Upper lobe of left lung (tissue), 4 donors: ENCODE measurements around the gene OGDHL.

Experiments used
- POLR2AphosphoS5 ChIP-seq, 2 donors: sonication (generic); formaldehyde crosslinking; IDR thresholded peaks; one replicate each; pipeline ENCODE4 v1.5.1; 2017; ENCODE audit warnings: antibody characterized with exemption in 2 of 2
- TF ChIP-seq, protein P1 (sequence below), 6 experiments: fragments of 450-650 bp in 4 of 6; fragments of 200-600 bp in 2 of 6; sonication (generic) in 2 of 6; IDR thresholded peaks; one replicate each; pipeline ENCODE4 v1.5.1; 2016 to 2019; ENCODE audit warnings: antibody characterized with exemption in 6 of 6

GRCh38 chr10:49776851-49777250 is 14.7 kb upstream of the OGDHL start:
- TF ChIP-seq, protein P1, sequence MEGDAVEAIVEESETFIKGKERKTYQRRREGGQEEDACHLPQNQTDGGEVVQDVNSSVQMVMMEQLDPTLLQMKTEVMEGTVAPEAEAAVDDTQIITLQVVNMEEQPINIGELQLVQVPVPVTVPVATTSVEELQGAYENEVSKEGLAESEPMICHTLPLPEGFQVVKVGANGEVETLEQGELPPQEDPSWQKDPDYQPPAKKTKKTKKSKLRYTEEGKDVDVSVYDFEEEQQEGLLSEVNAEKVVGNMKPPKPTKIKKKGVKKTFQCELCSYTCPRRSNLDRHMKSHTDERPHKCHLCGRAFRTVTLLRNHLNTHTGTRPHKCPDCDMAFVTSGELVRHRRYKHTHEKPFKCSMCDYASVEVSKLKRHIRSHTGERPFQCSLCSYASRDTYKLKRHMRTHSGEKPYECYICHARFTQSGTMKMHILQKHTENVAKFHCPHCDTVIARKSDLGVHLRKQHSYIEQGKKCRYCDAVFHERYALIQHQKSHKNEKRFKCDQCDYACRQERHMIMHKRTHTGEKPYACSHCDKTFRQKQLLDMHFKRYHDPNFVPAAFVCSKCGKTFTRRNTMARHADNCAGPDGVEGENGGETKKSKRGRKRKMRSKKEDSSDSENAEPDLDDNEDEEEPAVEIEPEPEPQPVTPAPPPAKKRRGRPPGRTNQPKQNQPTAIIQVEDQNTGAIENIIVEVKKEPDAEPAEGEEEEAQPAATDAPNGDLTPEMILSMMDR (IDR thresholded peaks at IDR 0.05): no peak
- no peak for TF ChIP-seq POLR2AphosphoS5 (IDR thresholded peaks at IDR 0.05)
